Transverse colon (tissue), 4 donors: ENCODE data around the gene UBAC2.

ENCODE experiments used
- EP300 ChIP-seq: sonication (generic); formaldehyde crosslinking; IDR thresholded peaks from one replicate; pipeline ENCODE4 v1.6.1; 2017; ENCODE audit warnings: antibody characterized with exemption, low read depth
- POLR2A ChIP-seq: fragments of 450-650 bp; IDR thresholded peaks from one replicate; pipeline ENCODE4 v1.6.1; 2016; ENCODE audit warnings: antibody characterized with exemption, mild to moderate bottlenecking, moderate library complexity
- POLR2AphosphoS5 ChIP-seq, 3 donors: sonication (generic); formaldehyde crosslinking; IDR thresholded peaks; one replicate each; pipeline ENCODE4 v1.6.1; 2016; ENCODE audit warnings: antibody characterized with exemption in 3 of 3
- TF ChIP-seq, protein P1 (sequence below), 5 experiments: fragments of 200-600 bp in 3 of 5; fragments of 450-650 bp in 2 of 5; sonication (generic) in 3 of 5; IDR thresholded peaks; 1 replicate in 2 of 5; 2 replicates in 3 of 5; pipeline ENCODE4 v1.5.1; 2016 to 2017; ENCODE audit warnings: antibody characterized with exemption in 5 of 5, inconsistent platforms in 3 of 5, mild to moderate bottlenecking in 2 of 5, moderate library complexity in 1 of 5

DNA sequence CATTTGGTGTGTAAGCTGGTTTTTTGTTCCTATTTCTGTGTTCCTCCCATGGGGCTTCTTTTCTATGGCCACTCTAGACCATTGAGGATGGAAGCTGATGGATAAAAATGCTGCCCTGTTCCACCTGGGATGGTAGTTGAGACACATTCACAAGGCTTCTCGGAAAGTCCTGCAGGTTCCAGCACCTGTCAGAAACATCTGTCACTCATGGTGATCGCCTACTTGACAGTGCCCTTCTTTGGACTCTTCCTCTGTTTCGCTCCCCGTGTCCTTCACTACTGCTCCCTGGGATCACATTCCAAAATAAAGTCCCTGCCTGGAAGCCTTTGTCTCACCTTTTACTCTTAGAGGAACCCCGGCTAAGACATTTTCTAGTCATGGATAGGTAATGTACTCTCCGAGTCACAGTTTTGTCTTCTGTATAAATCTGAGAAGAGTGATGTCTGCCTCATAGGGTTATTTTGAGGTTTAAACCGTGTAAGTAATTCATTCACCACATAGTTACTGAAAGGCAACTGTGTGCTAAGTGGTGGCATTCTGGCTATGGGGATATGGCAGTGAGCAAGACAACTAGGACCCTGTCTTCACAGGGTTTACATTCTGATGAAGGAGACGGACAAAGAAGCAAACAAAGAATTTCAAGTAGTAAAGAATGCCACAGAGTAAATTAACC, 21.0 kb downstream of the UBAC2 start:
- TF ChIP-seq, protein P1, sequence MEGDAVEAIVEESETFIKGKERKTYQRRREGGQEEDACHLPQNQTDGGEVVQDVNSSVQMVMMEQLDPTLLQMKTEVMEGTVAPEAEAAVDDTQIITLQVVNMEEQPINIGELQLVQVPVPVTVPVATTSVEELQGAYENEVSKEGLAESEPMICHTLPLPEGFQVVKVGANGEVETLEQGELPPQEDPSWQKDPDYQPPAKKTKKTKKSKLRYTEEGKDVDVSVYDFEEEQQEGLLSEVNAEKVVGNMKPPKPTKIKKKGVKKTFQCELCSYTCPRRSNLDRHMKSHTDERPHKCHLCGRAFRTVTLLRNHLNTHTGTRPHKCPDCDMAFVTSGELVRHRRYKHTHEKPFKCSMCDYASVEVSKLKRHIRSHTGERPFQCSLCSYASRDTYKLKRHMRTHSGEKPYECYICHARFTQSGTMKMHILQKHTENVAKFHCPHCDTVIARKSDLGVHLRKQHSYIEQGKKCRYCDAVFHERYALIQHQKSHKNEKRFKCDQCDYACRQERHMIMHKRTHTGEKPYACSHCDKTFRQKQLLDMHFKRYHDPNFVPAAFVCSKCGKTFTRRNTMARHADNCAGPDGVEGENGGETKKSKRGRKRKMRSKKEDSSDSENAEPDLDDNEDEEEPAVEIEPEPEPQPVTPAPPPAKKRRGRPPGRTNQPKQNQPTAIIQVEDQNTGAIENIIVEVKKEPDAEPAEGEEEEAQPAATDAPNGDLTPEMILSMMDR (IDR thresholded peaks at IDR 0.05), result no peak
- TF ChIP-seq POLR2A (no peak), EP300 (no peak), POLR2AphosphoS5 (IDR thresholded peaks at IDR 0.05) (no peak)
